HG03095 (cell line): ENCODE results near the gene GRIA3.
"Not testable (repeated sequence)": the region's sequence is repeated elsewhere in the genome, so short reads cannot be mapped to it uniquely, and the experiment has no call there.

ENCODE experiments used
- ATAC-seq: cut with Tn5 transposase; IDR thresholded peaks from one replicate; pipeline ENCODE4 v1.9.1; 2021; ENCODE audit warnings: moderate library complexity; ENCODE audit not compliant: unreplicated experiment

Gene GRIA3

GRCh38 chrX:123339221-123339905 lies 155.3 kb downstream of the GRIA3 start:
- no peak for ATAC-seq

- ATAC-seq = no peak
These were observed 156.6 kb downstream of the GRIA3 start for GRCh38 chrX:123340696-123341095.

DNA sequence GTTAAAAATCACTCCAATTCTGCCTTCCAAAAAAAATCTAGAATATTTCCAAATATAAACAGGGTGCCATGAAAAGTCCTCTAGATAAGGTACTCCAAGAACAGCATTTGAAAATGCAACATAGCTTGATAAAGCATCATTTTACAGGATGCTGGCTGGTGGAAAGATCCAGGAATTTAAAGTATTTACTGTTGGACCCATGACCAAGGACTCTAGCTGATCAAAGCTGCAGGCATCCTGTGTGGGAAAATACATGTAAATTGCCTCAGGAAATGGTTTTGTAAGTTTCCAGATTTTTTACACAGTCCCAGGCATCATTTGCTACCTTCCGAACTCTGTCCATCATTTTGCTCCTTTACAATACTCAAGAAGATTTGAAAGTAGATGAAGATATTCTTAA lies 164.4 kb downstream of the GRIA3 start:
- no peak for ATAC-seq

GRCh38 chrX:123350226-123350625 lies 166.1 kb downstream of the GRIA3 start:
- no peak for ATAC-seq

DNA sequence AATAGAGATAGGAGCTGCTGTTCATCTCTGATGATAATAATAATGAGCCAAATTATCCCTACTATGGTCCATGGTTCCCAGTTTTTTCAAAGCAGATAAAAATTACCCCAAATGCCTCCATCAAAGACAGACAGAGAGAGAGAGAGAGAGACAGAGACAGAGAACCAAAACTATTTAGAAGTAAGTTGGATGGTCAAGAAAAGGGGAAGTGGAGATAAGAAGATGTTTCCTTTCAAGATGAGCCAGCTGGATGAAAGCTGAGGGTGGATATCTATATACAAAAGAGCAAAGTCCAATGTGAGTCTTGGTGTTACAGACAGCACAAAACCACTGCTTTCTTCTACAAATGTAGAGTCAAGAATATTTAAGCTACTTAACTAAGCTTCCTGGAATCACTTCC lies 173.9 kb downstream of the GRIA3 start:
- ATAC-seq = peak; percentile 95

DNA sequence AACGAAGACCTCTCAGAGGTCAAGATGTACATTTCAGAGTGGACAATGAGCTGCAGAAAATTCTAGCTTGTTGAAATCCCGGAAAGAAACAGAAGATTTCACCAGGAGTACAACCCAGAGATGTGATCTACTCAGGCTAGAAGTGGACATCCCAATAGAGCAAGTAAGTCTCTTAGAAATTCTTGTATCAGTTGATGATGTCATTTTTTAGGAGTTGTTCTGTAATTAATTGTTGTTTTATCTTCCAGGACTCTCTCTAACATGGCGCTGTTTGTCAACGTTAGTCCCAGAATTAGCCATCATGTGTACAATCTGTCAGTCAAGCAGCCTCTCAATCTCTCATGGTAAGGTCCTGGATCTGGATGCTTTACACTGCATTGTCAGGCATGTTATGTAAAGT lies 174.4 kb downstream of the GRIA3 start:
- ATAC-seq = no peak

GRCh38 chrX:123361371-123361770 lies 177.3 kb downstream of the GRIA3 start:
- no peak for ATAC-seq

- ATAC-seq = not testable (repeated sequence)
These were observed 202.1 kb downstream of the GRIA3 start for GRCh38 chrX:123386196-123386595.

GRCh38 chrX:123392921-123393320 lies 208.8 kb downstream of the GRIA3 start:
- no peak for ATAC-seq

DNA sequence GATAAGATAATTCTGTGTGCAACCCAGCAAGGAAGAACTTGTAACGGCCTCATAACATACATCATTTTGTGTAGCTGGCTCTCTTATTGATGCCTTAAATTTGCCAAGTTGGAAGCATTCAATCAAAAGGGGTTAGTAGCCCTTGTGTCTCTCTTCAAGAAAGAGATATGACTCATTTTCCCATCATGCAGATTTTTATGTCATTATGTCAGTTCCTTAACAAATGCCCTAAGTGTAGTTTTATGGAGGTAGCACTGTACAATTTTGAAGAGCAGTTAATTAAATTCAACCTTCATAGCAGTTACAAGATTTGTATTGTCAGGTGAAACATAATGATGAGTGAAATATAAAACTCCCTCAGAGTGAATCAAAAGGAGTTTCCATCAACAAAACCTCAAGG lies 215.6 kb downstream of the GRIA3 start:
- ATAC-seq = no peak

DNA sequence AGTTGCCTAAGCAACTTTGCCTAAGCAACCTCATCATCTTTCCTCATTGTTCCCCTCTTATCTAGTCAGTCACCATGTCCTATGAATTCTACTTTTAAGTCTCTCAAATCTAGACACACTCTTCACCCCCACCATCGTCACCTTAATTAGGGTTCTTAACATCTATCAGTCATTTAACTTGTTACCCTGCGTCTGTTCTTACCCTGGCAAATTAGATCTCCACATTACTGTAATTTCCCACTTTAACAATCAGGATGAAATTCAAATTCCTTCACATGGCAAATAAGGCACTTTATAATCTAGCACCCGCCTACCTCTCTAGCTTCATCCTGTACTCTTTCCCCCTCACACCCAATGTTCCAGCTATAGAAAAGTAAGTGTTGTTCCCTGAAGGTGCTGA lies 221.2 kb downstream of the GRIA3 start:
- no peak for ATAC-seq

GRCh38 chrX:123408821-123409737 lies 225.0 kb downstream of the GRIA3 start:
- ATAC-seq = peak; percentile 55

DNA sequence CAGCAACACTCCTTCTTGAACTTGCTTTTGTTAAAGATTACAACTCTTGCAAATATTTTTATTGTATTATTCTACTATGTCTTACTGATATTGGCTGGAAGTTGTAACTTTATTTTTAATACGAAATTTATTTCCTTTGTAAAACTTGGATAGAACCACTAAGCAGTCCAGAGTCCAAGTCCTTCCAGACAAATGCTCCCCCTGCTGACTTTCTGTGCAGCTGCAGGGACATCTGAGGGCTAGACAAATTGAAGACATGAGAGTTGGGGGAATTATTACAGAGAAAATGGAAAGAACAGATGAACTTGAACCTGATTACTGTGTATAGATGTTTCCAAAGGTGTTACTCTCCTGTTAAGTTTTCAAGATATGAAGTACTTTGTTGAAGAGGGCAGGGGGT lies 238.8 kb downstream of the GRIA3 start:
- ATAC-seq = no peak

DNA sequence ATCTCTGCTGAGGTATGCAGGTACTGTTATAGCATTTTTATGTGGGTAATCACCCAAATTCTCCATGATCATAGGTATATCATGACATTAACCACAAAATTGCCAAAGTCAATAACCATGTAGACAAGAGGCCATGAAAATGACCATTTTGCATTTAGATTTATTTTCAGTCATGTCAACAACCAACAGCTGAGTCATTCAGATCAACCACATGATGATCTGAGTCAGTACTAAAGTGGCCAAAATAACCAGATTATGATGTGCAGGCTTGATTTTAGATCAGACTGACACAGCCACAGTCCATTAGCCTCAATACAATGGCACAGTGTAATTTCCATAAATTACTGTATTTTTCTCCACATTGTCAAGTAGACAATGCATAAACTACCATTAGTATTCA lies 240.5 kb downstream of the GRIA3 start:
- ATAC-seq = peak; percentile 82

GRCh38 chrX:123425471-123425870 lies 241.4 kb downstream of the GRIA3 start:
- no peak for ATAC-seq

DNA sequence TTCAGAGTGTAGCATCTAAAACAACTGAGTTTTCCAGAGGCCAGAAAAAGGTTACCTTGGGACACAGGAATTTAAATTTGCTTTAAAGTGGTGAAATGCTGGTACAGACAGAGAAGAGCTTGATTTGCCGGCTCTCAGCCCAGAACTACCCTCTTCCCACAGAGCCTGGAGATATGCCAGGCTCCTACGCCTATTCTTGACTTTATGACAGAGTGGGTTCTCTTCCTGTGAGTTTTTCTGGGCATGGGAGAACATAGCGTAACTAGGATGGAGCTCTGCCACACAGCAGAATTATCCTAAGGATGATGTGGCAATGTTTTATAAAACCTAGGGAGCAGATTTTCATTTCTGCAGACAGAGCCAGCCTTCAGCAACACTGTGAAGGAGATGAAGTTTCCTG lies 241.8 kb downstream of the GRIA3 start:
- no peak for ATAC-seq

DNA sequence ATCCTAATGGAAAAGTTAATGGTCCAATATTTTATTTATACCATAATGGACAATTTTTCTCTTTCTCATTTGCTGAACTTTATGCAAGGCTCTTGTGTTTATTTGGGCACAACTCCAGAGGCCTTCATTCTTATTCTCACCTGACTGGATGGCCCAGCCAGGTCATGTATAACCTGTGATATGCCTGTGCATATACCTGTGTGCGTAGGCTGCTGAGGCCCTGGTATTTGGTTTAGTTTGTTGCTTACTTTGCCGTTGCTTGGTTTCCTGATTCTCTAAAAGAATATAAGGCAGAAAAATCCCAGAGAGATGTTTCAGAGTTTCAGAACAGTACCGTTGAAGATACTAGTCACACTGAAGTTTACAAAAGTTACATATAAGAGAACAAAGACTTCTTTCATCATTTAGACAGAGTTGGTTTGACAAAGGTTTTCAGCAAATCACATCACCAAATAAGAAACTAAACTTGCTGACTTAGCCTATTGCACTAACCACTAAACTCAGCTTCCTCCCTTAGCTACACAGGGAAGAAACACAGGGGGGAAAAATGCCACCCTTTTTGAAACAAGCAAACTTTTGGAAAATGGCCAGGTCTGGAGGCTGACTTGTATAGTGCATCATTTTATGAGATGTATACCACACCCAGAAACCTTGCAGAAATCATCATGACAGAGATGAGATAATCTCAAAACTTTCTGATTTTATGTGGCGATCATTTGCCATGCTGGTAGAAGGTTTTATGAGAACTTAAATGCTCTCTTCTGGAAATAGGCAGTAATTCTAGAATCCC lies 248.5 kb downstream of the GRIA3 start:
- ATAC-seq = no peak

- ATAC-seq = no peak
These were observed 252.5 kb downstream of the GRIA3 start for GRCh38 chrX:123436512-123437136.

- not testable (repeated sequence) for ATAC-seq
These were observed 255.8 kb downstream of the GRIA3 start for GRCh38 chrX:123439926-123440325.

DNA sequence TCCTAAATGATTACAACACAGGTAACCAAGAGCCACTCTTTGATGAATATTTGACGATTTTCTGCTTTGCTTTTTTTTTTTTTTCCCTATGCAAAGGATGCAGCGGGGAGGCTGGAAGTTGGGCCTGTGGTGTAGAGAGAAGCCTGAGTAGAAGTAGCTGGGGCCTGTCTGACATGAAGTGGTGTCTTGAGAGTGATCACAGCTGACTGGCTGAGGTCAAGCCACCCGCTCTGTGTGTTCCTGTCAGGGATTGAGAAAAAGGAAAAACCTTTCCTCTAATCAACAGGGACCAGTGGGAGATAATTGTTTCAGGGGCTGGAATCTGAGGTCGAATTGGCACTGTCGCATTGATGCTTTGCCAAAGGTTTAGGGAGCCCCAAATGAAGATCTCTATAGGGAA lies 258.7 kb downstream of the GRIA3 start:
- no peak for ATAC-seq

DNA sequence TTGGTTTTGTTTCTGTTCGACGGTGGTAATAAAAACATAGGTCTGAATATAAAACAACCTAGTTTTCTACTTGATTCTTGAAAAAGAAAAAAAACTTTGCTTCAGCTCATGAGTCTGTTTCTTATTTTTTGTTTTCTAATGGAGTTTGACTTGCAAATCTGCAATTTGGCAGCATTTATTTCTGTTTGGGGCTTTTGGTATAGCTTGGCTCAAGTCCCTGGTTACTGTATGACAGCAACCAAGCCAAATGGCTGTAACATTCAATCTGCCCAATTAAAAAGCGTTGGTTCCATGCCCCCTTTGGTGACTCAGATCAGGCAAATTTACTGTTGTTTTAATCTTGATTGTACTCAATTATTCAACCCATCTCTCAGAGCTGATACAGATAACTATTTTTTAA lies 263.4 kb downstream of the GRIA3 start:
- no peak for ATAC-seq
